EL (cell line): ENCODE data around the gene SDK1.

Experiments
- DNase-seq: peaks from one replicate; pipeline ENCODE4 v3.0.0-alpha.2; 2016

SDK1 gene

GRCh38 chr7:4003503-4003902, 702.5 kb downstream of the SDK1 start:
- DNase-seq, result no peak

- DNase-seq, result no peak
Measured at GRCh38 chr7:4006687-4007086, 705.6 kb downstream of the SDK1 start.

GRCh38 chr7:4009211-4010060, 708.4 kb downstream of the SDK1 start:
- no peak for DNase-seq

- DNase-seq, result no peak
Measured at GRCh38 chr7:4010061-4010605, 709.1 kb downstream of the SDK1 start.

- DNase-seq, result no peak
Measured at GRCh38 chr7:4010923-4011656, 710.0 kb downstream of the SDK1 start.

GRCh38 chr7:4013793-4014192, 712.7 kb downstream of the SDK1 start:
- no peak for DNase-seq

- DNase-seq, result no peak
Measured at GRCh38 chr7:4014346-4015050, 713.4 kb downstream of the SDK1 start.

GRCh38 chr7:4015371-4015770, 714.3 kb downstream of the SDK1 start:
- no peak for DNase-seq

GRCh38 chr7:4015996-4016395, 714.9 kb downstream of the SDK1 start:
- DNase-seq, result no peak

- DNase-seq, result no peak
Measured at GRCh38 chr7:4017081-4017480, 716.0 kb downstream of the SDK1 start.

GRCh38 chr7:4017785-4018184, 716.7 kb downstream of the SDK1 start:
- DNase-seq, result no peak

GRCh38 chr7:4018601-4019316, 717.7 kb downstream of the SDK1 start:
- DNase-seq, result no peak

GRCh38 chr7:4020086-4020485, 719.0 kb downstream of the SDK1 start:
- DNase-seq, result no peak

GRCh38 chr7:4021413-4021812, 720.4 kb downstream of the SDK1 start:
- DNase-seq, result no peak

GRCh38 chr7:4022265-4022664, 721.2 kb downstream of the SDK1 start:
- DNase-seq, result no peak

GRCh38 chr7:4023502-4023901, 722.5 kb downstream of the SDK1 start:
- DNase-seq, result no peak

GRCh38 chr7:4024133-4024532, 723.1 kb downstream of the SDK1 start:
- DNase-seq, result no peak

GRCh38 chr7:4024806-4025205, 723.8 kb downstream of the SDK1 start:
- no peak for DNase-seq

GRCh38 chr7:4025210-4025609, 724.2 kb downstream of the SDK1 start:
- no peak for DNase-seq

GRCh38 chr7:4025694-4026615, 724.9 kb downstream of the SDK1 start:
- DNase-seq, result no peak

- DNase-seq, result no peak
Measured at GRCh38 chr7:4026941-4027486, 726.0 kb downstream of the SDK1 start.
